Loucy (cell line): Measurements from ENCODE around the gene PKP2.

ENCODE experiments used
- H2AFZ ChIP-seq: fragments of 200-600 bp; sonication (generic); 2 replicates; pipeline ENCODE4 v1.6.0; 2016; ENCODE audit warnings: antibody characterized with exemption, mild to moderate bottlenecking, low read length, moderate library complexity
- H3F3A ChIP-seq: fragments of 200-600 bp; 2 replicates; pipeline ENCODE4 v1.6.0; 2016; ENCODE audit warnings: antibody characterized with exemption, low read depth, mild to moderate bottlenecking
- H3K27me3 ChIP-seq: fragments of 200-600 bp; sonication (generic); 2 replicates; pipeline ENCODE4 v1.6.1; 2014; ENCODE audit warnings: low read length, mild to moderate bottlenecking; ENCODE audit not compliant: insufficient read depth, poor library complexity, severe bottlenecking
- H3K36me3 ChIP-seq: fragments of 200-600 bp; sonication (generic); 2 replicates; pipeline ENCODE4 v1.6.1; 2016; ENCODE audit warnings: low read length; ENCODE audit not compliant: insufficient read depth
- H3K4me1 ChIP-seq: fragments of 200-600 bp; sonication (generic); 2 replicates; pipeline ENCODE4 v1.5.1; 2014; ENCODE audit warnings: low read length, mild to moderate bottlenecking; ENCODE audit not compliant: insufficient read depth, poor library complexity, severe bottlenecking
- H3K4me2 ChIP-seq: fragments of 200-600 bp; sonication (generic); 2 replicates; pipeline ENCODE4 v1.6.0; 2014; ENCODE audit warnings: antibody characterized with exemption, low read length, low read depth, mild to moderate bottlenecking; ENCODE audit not compliant: poor library complexity, severe bottlenecking
- H3K4me3 ChIP-seq: fragments of 200-600 bp; sonication (generic); 2 replicates; pipeline ENCODE4 v1.5.1; 2014; ENCODE audit warnings: low read length, mild to moderate bottlenecking, mixed read lengths; ENCODE audit not compliant: poor library complexity, severe bottlenecking
- H3K79me2 ChIP-seq: fragments of 200-600 bp; sonication (generic); 2 replicates; pipeline ENCODE4 v1.6.1; 2014; ENCODE audit warnings: low read length; ENCODE audit not compliant: insufficient read depth
- H3K9ac ChIP-seq: fragments of 200-600 bp; sonication (generic); 2 replicates; pipeline ENCODE4 v1.6.0; 2014; ENCODE audit warnings: mild to moderate bottlenecking, low read depth, low read length, moderate library complexity; ENCODE audit not compliant: poor library complexity, severe bottlenecking
- H3K9me2 ChIP-seq: fragments of 200-600 bp; sonication (generic); replicated peaks from 2 replicates; pipeline ENCODE4 v1.6.1; 2016; ENCODE audit warnings: low read depth, low read length, mixed read lengths
- H3K9me3 ChIP-seq: fragments of 200-600 bp; sonication (generic); 2 replicates; pipeline ENCODE4 v1.6.1; 2014; ENCODE audit warnings: mild to moderate bottlenecking, antibody characterized with exemption, low read length, low read depth; ENCODE audit not compliant: insufficient read depth
- H4K20me1 ChIP-seq: fragments of 200-600 bp; sonication (generic); 2 replicates; pipeline ENCODE4 v1.6.0; 2014; ENCODE audit warnings: antibody characterized with exemption, low read length, mild to moderate bottlenecking; ENCODE audit not compliant: insufficient read depth, poor library complexity, severe bottlenecking
- CTCF ChIP-seq: fragments of 200-600 bp; sonication (generic); conservative IDR thresholded peaks from 2 replicates; pipeline ENCODE4 v1.5.1; 2014; ENCODE audit warnings: mild to moderate bottlenecking, antibody characterized with exemption, low read length
- EZH2phosphoT487 ChIP-seq: fragments of 200-600 bp; IDR thresholded peaks from 2 replicates; pipeline ENCODE4 v1.6.1; 2018; ENCODE audit warnings: antibody characterized with exemption, mild to moderate bottlenecking, moderate library complexity, borderline replicate concordance

The PKP2 gene

DNA sequence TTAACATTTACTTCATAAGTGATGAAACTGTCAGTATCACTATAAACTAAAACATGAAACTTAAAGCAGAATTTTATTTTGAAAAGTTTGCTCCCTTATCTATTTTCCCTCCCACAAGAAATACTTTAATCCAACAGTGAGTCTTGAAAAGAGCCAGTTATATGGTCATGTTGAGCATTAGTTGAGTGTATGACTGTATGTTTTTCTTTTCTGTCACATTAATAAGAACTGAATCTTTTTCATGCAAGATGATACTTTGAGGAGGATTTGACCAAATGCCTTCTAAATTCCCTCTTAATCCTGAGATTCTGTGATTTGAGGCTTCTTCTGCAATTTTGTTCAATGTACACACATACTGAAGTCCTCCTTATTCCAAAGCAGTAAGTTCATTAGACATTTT is 107.1 kb downstream of the PKP2 start:
- Histone ChIP-seq H3K9ac (no peak overlapping the region), H3K36me3 (no peaks in the 10 kb centered on the region), H3K4me2 (no peak overlapping the region), H3K4me1 (no peaks in the 10 kb centered on the region), H3K9me2 (no peaks in the 10 kb centered on the region), H2AFZ (no peak overlapping the region), H3K4me3 (no peak overlapping the region), H3K9me3 (no peaks in the 10 kb centered on the region), H3F3A (no peaks in the 10 kb centered on the region), H3K79me2 (no peaks in the 10 kb centered on the region), H3K27me3 (no peaks in the 10 kb centered on the region), H4K20me1 (no peaks in the 10 kb centered on the region)
- no peak for TF ChIP-seq CTCF
- TF ChIP-seq EZH2phosphoT487: no peak

DNA sequence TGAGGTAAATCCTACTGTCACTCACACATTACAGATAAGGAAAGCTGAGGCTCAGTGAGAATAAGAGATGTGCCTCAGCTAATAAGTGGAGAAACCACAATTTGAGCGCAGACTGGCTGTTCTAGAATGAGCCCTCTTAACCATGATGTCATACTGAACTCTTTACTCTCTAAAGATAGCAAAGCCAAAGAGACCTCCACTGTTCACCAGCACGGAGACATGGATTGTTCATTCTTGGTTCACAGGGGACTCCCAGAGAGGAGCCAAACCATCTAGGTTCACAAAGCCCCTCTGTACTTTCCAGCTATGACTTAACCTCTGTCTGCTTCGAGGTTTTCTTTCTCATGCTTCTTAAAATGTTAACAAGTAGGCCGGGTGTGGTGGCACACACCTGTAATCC is 108.2 kb downstream of the PKP2 start:
- no peaks in the 10 kb centered on the region for H3K9me3 ChIP-seq
- H3K9ac ChIP-seq: no peak overlapping the region
- no peaks in the 10 kb centered on the region for H3K36me3 ChIP-seq
- H4K20me1 ChIP-seq: no peaks in the 10 kb centered on the region
- no peaks in the 10 kb centered on the region for H3K4me1 ChIP-seq
- H3F3A ChIP-seq: no peaks in the 10 kb centered on the region
- H3K4me2 ChIP-seq: no peak overlapping the region
- TF ChIP-seq EZH2phosphoT487: no peak
- no peak for TF ChIP-seq CTCF
- no peak overlapping the region for H3K4me3 ChIP-seq
- no peaks in the 10 kb centered on the region for H3K27me3 ChIP-seq
- H3K79me2 ChIP-seq: no peaks in the 10 kb centered on the region
- no peaks in the 10 kb centered on the region for H3K9me2 ChIP-seq
- H2AFZ ChIP-seq: no peak overlapping the region

DNA sequence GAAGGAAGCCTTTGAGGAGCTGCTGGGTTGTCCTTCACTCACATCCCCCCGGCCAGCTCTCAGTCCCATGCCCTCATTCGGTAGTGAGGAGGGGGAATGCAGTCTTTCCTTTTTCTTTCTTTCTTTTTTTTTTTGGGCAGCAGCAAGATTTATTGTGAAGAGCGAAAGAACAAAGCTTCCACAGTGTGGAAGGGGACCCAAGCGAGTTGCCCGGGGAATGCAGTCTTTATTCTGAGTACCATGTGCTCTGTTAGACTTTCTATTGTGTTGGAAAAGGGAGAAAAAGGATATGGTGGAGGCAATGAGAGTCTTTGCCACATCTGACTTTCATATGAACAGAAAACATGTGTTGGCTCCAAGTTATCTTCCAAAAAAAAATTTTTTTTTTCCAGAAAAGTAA is 111.0 kb downstream of the PKP2 start:
- Histone ChIP-seq H3K36me3 (no peaks in the 10 kb centered on the region), H3K4me2 (no peak overlapping the region), H3F3A (no peaks in the 10 kb centered on the region), H3K9me3 (no peaks in the 10 kb centered on the region), H3K4me3 (no peak overlapping the region), H3K9ac (no peak overlapping the region), H3K27me3 (no peaks in the 10 kb centered on the region), H3K79me2 (no peaks in the 10 kb centered on the region), H4K20me1 (no peaks in the 10 kb centered on the region), H2AFZ (no peak overlapping the region), H3K4me1 (no peaks in the 10 kb centered on the region), H3K9me2 (no peaks in the 10 kb centered on the region)
- TF ChIP-seq EZH2phosphoT487: no peak
- no peak for TF ChIP-seq CTCF
